Activated naive CD8-positive, alpha-beta T cell treated with anti-CD3 and anti-CD28 coated beads, Interleukin-2, amount 50 U/mL, for 16 hours (primary cell): ENCODE measurements around the gene TM4SF4.

ENCODE experiments used
- DNase-seq: peaks from one replicate; pipeline ENCODE4 v3.0.0-alpha.2; 2020; ENCODE audit warnings: low read depth, low spot score

Gene TM4SF4

GRCh38 chr3:149455366-149455765 lies 19.1 kb upstream of the TM4SF4 start:
- DNase-seq = no peak

DNA sequence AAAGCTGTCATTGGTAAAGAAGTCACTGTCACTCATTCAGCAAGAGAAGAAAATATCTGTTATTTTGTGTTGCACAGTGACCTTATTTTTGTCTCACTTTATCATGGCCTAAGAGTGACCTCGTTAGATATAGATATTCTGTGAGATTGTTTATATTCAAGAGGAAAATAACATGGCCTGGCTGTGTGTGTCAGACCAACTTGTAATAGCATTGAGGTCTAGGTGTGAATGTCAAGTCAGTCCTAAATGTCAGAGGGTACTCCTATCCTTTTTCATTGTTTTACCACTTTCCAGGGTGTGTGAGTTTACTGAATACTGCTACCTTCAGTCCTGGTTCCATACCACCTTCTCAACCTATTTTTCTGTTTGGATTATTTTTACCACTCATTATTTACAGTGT lies 18.5 kb upstream of the TM4SF4 start:
- no peak for DNase-seq

DNA sequence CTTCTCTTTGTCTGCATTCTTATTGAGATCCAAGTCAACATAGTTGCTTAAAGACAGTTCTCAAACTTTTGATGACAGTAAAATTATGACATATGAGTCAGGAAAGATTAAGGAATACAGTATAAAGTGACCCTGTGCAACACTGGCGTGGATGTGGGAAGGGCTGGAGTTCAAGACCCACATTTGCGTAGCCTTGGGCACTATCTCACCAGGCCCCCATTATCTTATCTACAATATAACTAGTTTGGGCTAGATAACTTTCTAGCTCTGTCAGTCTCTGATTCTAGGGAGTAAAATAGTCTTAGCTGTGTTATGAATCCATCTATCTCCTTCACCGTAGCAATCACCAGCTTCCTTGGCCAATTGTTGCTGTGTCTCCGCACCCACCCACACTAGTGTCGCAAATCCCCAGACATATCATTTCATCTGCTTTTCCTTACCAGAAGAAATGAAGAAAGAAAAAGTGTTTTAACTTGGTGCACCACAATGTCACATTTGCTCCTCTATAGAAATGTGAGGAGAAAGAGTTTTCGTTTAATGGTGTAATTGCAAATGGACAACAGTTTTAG lies 14.9 kb upstream of the TM4SF4 start:
- DNase-seq = no peak

- DNase-seq = no peak
These were observed 14.4 kb upstream of the TM4SF4 start for GRCh38 chr3:149460117-149460516.

DNA sequence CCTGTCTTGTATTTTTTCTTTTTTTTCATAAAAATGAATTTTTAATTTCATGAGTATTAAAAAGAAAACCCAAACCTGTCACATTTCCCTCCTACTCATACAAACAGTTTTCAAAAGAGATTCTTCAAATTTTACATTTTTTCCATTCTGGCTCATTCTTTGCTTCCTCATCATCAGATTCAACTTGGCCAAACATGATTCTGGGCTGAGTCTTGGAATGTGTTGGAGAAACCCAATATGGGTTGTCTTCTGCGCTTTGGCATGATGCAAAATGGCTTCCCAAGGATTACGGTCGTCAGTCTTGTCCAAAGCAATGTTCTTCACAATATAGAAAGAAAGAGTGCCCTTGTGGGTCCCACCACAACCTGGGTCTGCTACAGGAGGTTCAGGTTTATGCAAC lies 12.4 kb upstream of the TM4SF4 start:
- no peak for DNase-seq

- DNase-seq = no peak
These were observed 11.9 kb upstream of the TM4SF4 start for GRCh38 chr3:149462581-149463011.

DNA sequence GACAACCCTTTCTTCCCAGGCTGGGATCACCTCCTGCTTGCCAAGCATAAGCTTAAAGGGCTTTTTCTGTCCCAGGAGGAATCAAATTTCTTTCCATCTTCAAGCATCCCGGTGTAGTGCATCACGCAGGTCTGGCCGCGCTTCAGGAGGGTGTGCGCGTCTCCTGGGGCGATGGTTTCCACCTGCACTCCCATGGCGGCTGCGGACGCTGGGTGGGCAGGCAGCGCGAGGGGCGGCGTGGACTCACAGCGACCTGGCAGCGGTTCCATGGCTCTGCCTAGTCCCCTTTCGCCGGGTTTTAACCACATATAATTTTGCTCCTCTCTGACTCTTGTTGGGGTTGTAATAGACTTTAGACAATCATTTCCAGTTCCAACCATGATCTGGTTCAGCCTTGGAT lies 10.6 kb upstream of the TM4SF4 start:
- no peak for DNase-seq

GRCh38 chr3:149464542-149465328 lies 9.8 kb upstream of the TM4SF4 start:
- no peak for DNase-seq

GRCh38 chr3:149465351-149465883 lies 9.1 kb upstream of the TM4SF4 start:
- no peak for DNase-seq

DNA sequence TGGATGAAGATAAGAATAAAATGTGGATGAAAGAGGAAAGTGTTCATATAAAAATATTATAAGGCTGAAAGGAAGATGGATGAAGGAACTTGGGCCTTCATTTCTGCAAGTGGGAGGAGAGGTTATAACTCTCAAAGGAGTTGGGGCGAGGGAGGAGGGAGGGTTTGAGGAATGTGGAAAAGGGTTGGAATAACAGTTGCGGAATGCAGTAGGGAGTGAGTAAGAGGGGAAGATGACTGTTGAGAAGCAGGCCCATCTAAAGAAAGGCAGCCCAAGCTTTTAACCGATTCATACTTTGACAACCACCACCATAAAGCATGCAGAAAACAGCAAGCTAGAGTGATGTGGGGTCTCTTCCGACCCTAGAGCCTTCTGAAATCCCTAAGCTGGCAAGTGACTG lies 8.3 kb upstream of the TM4SF4 start:
- no peak for DNase-seq

- no peak for DNase-seq
These were observed 5.8 kb upstream of the TM4SF4 start for GRCh38 chr3:149468504-149469212.

GRCh38 chr3:149470381-149470780 lies 4.1 kb upstream of the TM4SF4 start:
- DNase-seq = no peak

- no peak for DNase-seq
These were observed 2.3 kb upstream of the TM4SF4 start for GRCh38 chr3:149472030-149472797.

DNA sequence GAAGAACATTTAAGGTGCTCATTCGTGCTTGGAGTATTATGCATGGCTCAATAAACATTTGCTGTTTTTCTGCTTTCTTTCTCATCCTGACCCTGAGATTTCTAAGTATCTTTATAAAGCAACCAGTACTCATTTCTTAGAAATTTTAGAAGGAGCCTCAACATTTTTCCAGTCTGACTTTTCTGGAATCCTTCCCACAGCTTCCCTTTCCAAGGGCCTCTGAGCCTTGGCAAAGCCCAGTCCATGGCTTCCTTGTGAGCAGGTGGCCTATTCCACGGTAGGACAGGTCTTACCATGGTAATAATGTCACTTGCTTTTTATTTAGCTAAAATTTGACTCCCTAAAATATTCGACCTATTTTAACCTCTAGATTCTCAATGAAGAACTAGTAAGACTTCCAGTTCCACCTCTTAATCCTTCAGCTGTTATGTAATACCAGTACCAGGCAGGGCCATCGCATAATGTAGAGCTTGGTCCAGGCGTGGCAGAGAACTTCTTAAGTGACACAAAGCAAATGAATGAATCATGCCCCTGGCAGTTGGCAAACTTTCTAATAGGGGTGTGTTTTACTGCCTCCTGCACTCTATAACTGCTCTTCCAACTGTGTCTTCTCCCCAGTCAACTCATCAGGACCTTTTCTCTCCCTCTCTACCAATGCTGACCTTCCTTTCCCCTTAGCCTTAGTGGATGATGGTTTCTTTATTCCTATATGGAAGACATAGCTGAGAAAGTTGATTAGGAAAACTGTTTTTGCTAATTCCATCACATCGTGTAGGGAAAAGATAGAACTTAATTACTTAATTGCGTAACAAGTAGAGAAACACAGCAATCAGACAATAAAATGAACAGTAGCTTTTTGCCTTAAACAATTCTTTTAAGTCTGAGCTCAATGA lies 894 bp upstream of the TM4SF4 start:
- no peak for DNase-seq

- DNase-seq = no peak
These were observed 1.1 kb downstream of the TM4SF4 start for GRCh38 chr3:149475451-149476060.

- no peak for DNase-seq
These were observed 1.7 kb downstream of the TM4SF4 start for GRCh38 chr3:149476225-149476624.

DNA sequence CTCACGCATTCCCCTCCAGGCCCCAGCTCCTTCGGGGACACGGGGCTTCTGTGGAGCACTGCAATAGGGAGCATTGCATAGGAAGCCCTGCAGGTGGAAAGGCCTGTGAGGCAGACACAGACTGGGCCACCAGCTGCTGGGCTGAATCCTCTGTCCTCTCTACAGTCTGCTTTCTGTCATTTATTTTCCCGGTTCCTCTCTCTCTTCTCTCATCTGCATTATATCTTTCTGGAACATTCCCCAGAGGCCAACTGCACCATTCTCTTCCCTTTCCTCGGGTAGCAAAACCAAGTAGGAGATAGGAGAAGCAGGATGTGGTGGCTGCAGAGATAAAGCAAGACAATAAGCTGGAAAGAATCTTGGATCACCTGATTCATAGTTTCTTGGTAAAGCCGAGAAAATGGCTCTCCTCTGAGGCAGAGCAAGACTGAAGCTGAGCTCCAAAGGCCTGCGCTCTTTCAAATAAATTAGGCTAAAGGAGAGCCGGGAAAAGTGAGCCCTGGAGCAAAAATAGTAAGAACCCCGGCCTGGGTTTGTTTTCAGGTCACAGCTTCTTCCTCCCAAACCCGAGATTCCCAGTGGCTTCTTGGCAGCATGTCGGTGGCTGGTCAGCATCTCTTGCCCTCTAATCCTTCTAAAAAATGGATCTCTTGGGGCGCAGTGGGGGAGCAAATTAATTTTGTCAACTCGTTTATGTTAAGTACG lies 5.3 kb downstream of the TM4SF4 start:
- no peak for DNase-seq

DNA sequence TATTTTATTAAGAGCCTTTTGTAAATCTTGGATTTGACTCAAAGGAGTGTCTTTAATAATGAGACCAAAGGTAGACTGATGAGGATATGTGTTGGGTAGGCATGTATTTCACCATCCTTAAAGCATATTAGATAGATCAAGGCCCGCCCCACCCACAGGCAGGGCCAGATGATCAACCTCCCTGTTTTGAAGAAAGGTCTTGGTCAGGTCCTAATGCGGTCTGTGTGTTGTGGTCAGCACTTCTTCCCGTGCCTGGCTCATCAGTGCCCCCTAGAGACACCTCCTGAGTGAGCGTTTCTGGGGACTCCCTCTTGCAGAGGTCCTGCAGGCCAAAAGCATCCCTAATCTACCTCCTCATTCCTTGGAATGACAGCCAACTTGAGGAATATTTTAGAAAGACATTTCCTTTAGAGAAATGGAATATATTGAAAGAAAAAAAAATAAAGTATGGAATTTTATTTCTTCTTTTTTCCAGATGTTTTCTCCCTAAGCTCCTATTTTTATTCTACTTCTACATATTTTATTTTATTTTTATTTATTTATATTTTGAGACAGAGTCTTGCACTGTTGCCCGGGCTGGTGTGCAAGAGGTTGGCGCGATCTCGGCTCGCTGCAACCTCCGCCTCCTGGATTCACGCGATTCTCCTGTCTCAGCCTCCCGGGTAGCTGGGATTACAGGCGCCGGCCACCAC lies 6.0 kb downstream of the TM4SF4 start:
- DNase-seq = no peak

GRCh38 chr3:149481056-149481455 lies 6.6 kb downstream of the TM4SF4 start:
- no peak for DNase-seq
